ENCODE results near the gene AMBRA1.

Gene AMBRA1

DNA sequence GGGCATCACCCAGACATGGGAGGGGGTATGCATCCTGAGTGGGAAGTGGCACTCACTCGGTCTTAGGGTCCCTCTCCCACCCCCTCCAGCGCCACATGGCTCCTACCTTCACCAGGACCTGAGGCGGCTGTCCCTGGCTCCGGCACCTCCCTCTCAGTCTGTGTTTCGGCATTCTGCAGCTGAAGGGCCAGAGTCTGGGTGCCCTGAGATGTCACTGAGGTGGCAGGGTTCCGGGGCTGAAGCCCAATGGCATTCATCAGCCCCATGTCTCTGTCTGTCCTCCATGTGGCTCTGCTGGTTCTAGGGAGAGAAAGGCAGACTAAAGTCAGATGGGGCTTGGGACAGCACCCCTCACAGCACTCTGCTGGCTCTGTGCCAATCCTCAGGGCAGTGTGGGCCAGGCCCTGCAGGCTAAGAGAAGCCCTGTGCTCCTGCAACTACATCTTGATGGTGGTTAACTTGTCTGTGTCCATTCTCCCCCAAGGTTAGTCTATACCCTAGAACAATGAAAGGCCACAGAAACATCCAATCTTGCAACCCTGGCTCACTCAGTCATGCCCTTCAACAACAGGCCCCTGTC lies 185.3 kb downstream of the AMBRA1 start:
- Histone ChIP-seq H3K9me3 (no peaks in the 10 kb centered on the region), H3K4me3 (no peak overlapping the region), H3K4me1 (peaks cover 0 to 7% (median 4%) of the 10 kb centered on the region in 4 donors), H3K27ac (no peak overlapping the region), H3K27me3 (no peaks in the 10 kb centered on the region), H3K36me3 (peaks cover 47 to 97% (median 73%) of the 10 kb centered on the region in 3 donors)
- TF ChIP-seq, protein P1, sequence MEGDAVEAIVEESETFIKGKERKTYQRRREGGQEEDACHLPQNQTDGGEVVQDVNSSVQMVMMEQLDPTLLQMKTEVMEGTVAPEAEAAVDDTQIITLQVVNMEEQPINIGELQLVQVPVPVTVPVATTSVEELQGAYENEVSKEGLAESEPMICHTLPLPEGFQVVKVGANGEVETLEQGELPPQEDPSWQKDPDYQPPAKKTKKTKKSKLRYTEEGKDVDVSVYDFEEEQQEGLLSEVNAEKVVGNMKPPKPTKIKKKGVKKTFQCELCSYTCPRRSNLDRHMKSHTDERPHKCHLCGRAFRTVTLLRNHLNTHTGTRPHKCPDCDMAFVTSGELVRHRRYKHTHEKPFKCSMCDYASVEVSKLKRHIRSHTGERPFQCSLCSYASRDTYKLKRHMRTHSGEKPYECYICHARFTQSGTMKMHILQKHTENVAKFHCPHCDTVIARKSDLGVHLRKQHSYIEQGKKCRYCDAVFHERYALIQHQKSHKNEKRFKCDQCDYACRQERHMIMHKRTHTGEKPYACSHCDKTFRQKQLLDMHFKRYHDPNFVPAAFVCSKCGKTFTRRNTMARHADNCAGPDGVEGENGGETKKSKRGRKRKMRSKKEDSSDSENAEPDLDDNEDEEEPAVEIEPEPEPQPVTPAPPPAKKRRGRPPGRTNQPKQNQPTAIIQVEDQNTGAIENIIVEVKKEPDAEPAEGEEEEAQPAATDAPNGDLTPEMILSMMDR (IDR thresholded peaks at IDR 0.05) = no peak
- no peak for DNase-seq
- intact Hi-C loops (cut with DNase I; ENCODE audit: low total_unique reads) = no loop called here

DNA sequence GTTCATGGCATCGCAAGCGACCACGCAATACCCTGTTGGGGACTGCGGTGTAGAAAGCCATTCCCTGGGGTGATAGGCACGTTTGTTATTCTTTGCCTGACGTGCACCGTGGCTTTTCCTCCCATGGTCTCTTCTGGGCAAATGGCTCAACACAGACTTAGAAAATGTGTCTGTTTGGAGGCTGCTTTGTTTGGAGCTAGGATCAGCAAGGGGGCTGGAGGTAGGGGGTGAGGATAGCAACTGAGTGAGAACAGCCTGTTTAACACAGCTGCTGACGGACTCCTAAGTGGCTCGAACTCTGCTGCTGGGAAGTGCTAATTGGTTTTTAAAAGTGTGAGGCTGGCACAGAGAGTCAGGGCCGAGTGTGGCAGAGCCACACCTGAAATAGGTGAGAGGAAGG lies 186.2 kb downstream of the AMBRA1 start:
- Histone ChIP-seq H3K4me3 (no peak overlapping the region), H3K36me3 (peaks cover 45 to 97% (median 73%) of the 10 kb centered on the region in 3 donors), H3K9me3 (no peaks in the 10 kb centered on the region), H3K27me3 (no peaks in the 10 kb centered on the region), H3K27ac (no peak overlapping the region), H3K4me1 (peaks cover 0 to 7% (median 4%) of the 10 kb centered on the region in 4 donors)
- TF ChIP-seq, protein P1 (IDR thresholded peaks at IDR 0.05) = no peak
- intact Hi-C loops (cut with DNase I; ENCODE audit: low total_unique reads) = no loop called here
- no peak for DNase-seq

GRCh38 chr11:46404476-46405017 lies 189.3 kb downstream of the AMBRA1 start:
- intact Hi-C loops (cut with DNase I; ENCODE audit: low total_unique reads) = no loop called here
- Histone ChIP-seq H3K4me3 (no peak overlapping the region), H3K36me3 (peaks cover 39 to 90% (median 62%) of the 10 kb centered on the region in 3 donors), H3K9me3 (no peaks in the 10 kb centered on the region), H3K27ac (no peak overlapping the region), H3K27me3 (no peaks in the 10 kb centered on the region), H3K4me1 (peaks cover 0 to 7% (median 4%) of the 10 kb centered on the region in 4 donors)
- TF ChIP-seq, protein P1 (IDR thresholded peaks at IDR 0.05) = no peak
- no peak for DNase-seq

DNA sequence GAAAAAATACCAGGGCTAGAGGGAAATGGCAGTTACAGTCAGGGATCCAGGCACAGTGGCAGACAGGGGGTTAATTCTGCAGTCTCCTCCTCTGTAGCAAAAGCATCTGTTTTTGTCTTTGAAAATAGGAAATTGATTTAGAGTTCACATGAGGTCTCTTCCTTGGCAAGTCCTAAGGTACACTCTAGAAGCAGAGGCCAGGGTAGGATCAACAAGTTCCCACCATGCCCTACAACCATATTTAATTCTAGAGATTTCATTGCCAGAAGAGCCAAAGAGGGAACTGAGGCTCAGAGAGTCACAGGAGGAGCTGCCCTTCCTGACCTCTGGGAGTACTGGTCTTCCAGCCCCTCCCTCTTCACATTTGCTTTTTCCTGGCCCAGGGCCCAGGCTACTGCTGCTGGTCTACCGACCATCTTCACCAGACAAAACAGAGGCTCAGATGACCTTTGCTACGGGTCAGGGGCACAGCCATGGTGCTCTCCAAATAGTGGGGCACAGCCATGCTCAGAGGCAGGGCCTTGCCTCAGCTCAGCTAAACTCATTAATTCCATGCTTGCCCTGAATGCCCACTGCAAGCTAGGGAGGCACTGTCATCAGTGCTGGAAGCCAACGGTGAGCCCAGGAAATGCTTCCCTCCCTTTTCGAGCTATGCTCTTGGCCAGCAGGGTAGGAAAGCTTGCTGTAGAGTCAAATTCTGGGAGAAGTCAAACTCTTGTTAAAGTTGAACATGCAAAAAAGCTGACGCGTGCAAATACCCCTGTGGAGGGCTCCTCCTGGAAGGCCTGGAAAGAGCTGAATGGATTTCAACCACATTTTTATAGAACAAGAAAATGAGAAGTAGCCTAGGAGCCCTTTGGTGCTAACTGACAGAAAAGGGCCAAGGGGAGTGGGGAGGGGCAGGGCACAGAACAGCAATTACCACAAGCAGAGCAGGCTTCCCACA lies 190.6 kb downstream of the AMBRA1 start:
- intact Hi-C loops (cut with DNase I; ENCODE audit: low total_unique reads) = no loop called here
- H3K36me3 ChIP-seq = peaks cover 27 to 89% (median 61%) of the 10 kb centered on the region in 3 donors
- H3K27ac ChIP-seq = no peak overlapping the region
- H3K27me3 ChIP-seq = no peaks in the 10 kb centered on the region
- H3K4me3 ChIP-seq = no peak overlapping the region
- no peaks in the 10 kb centered on the region for H3K9me3 ChIP-seq
- peaks cover 0 to 7% (median 4%) of the 10 kb centered on the region in 4 donors for H3K4me1 ChIP-seq
- TF ChIP-seq, protein P1 (IDR thresholded peaks at IDR 0.05) = no peak
- no peak for DNase-seq

DNA sequence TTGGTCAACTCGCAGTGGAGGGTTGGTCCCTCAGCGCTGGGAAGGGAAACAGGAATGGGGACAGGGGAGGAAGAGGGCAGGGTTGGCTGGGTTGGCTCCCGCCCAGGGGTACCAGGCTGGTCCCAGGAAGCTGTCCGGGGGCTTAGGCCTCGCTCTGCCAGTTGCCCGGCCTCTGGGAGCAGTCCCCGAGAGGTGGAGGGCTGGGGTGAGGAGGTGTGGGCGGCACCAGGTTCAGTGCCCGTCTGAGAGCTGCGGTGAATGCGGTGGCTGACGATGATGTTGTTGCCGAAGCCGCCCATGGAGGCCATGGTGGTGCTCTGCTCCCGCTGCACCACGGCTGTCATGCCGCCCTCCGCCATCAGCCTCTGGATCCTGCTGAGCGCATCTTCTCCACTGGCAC lies 196.3 kb downstream of the AMBRA1 start:
- Histone ChIP-seq H3K4me1 (peaks cover 0 to 7% (median 5%) of the 10 kb centered on the region in 4 donors), H3K4me3 (no peak overlapping the region), H3K9me3 (no peaks in the 10 kb centered on the region), H3K27ac (no peak overlapping the region), H3K36me3 (peaks cover 12 to 59% (median 32%) of the 10 kb centered on the region in 3 donors), H3K27me3 (no peaks in the 10 kb centered on the region)
- intact Hi-C loops (cut with DNase I; ENCODE audit: low total_unique reads) = loop anchor here (10.0 kb wide), 2 partner anchors 137 to 217 kb away; partner anchors contain the start of genes ATG13 and HARBI1
- DNase-seq = no peak
- TF ChIP-seq, protein P1 (IDR thresholded peaks at IDR 0.05) = no peak
